Measurements from ENCODE around the gene NDUFB11. TPM values are rescaled to one million over a fixed set of nuclear protein-coding genes. Genes with fewer than 3 reads are reported as not detected.
"Not testable (repeated sequence)": the region's sequence is repeated elsewhere in the genome, so short reads cannot be mapped to it uniquely, and the experiment has no call there.

The NDUFB11 gene
- polyA plus RNA-seq, 1 experiment, result 46.8 TPM

DNA sequence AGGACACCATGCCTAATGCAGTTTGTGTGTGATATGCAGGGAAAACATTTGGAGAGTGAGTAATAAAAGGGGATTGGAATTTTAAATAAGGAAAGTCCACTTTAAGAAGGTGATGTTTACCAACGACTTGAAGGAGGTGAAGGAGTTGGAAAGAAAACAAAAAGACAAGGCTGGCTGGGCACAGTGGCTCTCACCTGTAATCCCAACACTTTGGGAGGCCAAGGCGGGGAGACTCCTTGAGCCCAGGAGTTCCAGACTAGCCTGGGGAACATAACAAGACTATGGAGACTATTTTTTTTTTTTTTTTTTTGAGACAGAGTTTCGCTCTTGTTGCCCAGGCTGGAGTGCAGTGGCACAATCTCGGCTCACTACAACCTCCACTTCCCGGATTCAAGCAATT lies 11.0 kb downstream of the NDUFB11 start:
- TF ChIP-seq, protein P1, sequence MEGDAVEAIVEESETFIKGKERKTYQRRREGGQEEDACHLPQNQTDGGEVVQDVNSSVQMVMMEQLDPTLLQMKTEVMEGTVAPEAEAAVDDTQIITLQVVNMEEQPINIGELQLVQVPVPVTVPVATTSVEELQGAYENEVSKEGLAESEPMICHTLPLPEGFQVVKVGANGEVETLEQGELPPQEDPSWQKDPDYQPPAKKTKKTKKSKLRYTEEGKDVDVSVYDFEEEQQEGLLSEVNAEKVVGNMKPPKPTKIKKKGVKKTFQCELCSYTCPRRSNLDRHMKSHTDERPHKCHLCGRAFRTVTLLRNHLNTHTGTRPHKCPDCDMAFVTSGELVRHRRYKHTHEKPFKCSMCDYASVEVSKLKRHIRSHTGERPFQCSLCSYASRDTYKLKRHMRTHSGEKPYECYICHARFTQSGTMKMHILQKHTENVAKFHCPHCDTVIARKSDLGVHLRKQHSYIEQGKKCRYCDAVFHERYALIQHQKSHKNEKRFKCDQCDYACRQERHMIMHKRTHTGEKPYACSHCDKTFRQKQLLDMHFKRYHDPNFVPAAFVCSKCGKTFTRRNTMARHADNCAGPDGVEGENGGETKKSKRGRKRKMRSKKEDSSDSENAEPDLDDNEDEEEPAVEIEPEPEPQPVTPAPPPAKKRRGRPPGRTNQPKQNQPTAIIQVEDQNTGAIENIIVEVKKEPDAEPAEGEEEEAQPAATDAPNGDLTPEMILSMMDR (IDR thresholded peaks at IDR 0.05; ENCODE audit: insufficient read depth, low read depth, low read length), result no peak

DNA sequence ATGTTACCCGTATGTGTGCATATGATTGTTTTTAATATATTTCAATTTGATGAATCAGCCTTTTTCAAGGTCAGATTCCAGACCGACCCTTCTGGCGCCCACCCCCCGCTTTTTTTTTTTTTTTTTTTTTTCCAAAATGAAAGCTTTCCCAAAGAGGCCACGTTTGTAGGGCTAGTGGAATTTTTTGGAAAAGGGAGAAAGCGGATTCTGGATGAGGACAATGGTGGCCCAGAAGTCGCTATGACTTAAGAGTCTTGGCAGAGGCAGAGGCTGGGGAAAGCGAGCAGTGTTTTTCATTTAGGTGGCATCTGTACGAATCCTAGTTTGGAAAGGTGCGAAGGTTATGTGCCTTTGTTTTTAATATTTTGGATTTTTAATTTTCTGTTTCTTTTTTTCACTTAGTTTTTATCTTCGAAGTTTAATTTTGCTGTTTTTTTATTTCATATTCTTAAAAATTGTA lies 14.6 kb downstream of the NDUFB11 start:
- CTCF ChIA-PET, result no interaction called here
- H3K36me3 ChIP-seq (ENCODE audit: control insufficient read depth, insufficient read depth, low read length), result no peaks in the 10 kb centered on the region
- DNase-seq (ENCODE audit: low read depth), result no peak
- TF ChIP-seq, protein P1 (IDR thresholded peaks at IDR 0.05; ENCODE audit: insufficient read depth, low read depth, low read length), result no peak
- POLR2A ChIA-PET, result interaction anchor here (0.6 to 1.2 kb wide), 2 partner anchors 15 to 291 kb away, joined by 4 read pairs; partner anchors contain the start of genes NDUFB11 and RBM10
- H3K4me3 ChIP-seq (ENCODE audit: low read depth, low read length), result peak overlapping the region; percentile 62
- no peaks in the 10 kb centered on the region for H3K27me3 ChIP-seq (ENCODE audit: control insufficient read depth, insufficient read depth, low read length)

More for the DNA sequence above, 11.0 kb downstream of the NDUFB11 start:
- DNase-seq (ENCODE audit: low read depth), result no peak
- Histone ChIP-seq H3K4me3 (ENCODE audit: low read depth, low read length) (no peak overlapping the region), H3K27me3 (ENCODE audit: control insufficient read depth, insufficient read depth, low read length) (no peaks in the 10 kb centered on the region), H3K36me3 (ENCODE audit: control insufficient read depth, insufficient read depth, low read length) (no peaks in the 10 kb centered on the region)
- ChIA-PET CTCF (no interaction called here), POLR2A (no interaction called here)

DNA sequence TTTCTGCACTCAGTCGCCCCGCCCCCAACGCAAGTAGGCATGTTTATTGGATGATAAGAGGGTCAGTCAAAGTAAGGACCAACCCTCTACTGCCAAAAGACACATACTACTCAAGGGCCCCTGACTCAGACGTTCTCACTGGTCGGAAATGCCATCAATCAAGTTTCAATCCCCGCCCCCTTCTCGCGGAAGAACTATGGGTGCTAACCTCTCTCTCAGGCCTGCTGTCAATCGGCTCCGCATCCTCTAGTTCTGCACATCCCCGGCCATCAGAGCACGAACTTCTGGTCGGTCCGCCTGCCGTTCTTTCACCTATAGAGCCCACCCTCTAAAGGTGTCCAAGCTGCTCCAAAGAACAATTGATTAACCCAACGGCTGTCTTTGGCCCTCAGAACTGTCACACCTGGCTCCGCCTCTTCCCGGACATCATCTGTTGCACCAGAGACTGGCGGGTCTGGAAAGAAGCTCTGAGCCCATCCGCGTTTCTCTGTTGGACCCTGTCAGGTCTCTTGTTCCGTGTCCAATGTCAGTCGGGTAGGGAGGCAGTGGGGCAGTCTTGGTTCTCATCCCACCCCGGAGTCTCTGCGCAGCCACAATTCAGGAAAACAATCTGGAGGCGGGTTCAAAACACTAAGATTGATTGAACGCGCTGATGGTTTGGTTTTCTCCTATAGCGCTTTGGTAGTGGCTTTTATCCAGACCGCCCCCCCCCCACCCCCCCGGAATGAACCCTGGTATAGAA lies 15.2 kb downstream of the NDUFB11 start:
- Histone ChIP-seq H3K36me3 (ENCODE audit: control insufficient read depth, insufficient read depth, low read length) (no peaks in the 10 kb centered on the region), H3K4me3 (ENCODE audit: low read depth, low read length) (peak overlapping the region; percentile 62), H3K27me3 (ENCODE audit: control insufficient read depth, insufficient read depth, low read length) (no peaks in the 10 kb centered on the region)
- ChIA-PET POLR2A (interaction anchor here (0.6 to 1.2 kb wide), 2 partner anchors 16 to 291 kb away, joined by 4 read pairs; partner anchors contain the start of genes NDUFB11 and RBM10), CTCF (no interaction called here)
- TF ChIP-seq, protein P1 (IDR thresholded peaks at IDR 0.05; ENCODE audit: insufficient read depth, low read depth, low read length), result no peak
- peak; percentile 87 for DNase-seq (ENCODE audit: low read depth)

DNA sequence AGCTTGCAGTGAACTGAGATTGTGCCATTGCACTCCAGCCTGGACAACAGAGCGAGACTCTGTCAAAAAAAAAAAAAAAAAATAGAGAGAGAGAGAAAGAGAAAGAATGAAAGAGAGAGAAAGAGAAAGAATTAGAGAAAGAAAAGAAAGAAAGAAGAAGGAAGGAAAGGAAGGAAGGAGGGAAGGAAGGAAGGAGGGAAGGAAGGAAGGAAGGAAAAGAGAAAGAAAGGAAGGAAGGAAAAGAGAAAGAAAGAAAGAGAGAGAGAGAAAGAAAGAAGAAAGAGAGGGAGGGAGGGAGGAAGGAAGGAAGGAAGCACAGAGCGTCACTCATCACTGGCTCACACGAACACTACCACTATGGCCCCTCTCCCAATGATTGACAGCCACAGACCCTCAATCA lies 20.0 kb downstream of the NDUFB11 start:
- POLR2A ChIA-PET; H3K4me3 ChIP-seq (ENCODE audit: low read depth, low read length); H3K27me3 ChIP-seq (ENCODE audit: control insufficient read depth, insufficient read depth, low read length); H3K36me3 ChIP-seq (ENCODE audit: control insufficient read depth, insufficient read depth, low read length); DNase-seq (ENCODE audit: low read depth); CTCF ChIA-PET: not testable (repeated sequence)

DNA sequence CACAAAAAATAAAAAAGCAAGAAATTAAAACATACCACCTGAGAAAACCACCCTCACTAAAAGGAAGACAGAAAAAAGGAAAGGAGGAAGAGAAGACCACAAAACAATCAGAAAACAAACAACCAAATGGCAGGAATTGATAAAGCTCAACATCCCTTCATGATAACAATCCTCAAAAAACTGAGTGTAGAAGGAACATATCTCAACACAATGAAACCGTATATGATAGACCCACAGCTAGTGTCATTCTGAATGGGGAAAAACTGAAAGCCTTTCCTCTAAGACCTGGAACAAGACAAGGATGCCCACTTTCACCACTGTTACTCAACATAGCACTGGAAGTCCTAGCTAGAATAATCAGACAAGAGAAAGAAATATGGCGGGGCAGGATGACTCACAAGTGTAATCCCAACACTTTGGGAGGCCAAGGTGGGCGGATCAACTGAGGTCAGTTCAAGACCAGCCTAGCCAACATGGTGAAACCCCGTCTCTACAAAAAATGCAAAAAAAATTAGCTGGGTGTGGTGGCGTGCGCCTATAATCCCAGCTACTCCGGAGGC lies 27.9 kb downstream of the NDUFB11 start:
- DNase-seq (ENCODE audit: low read depth); H3K36me3 ChIP-seq (ENCODE audit: control insufficient read depth, insufficient read depth, low read length); H3K27me3 ChIP-seq (ENCODE audit: control insufficient read depth, insufficient read depth, low read length); H3K4me3 ChIP-seq (ENCODE audit: low read depth, low read length): not testable (repeated sequence)
- ChIA-PET CTCF (interaction anchor here (0.6 to 1.4 kb wide), 2 partner anchors 13 to 24 kb away, joined by 3 to 4 read pairs; no protein-coding TSS in a partner anchor), POLR2A (interaction anchor here (0.6 kb wide), 1 partner anchor 29 kb away, joined by 3 read pairs; the partner anchor contains the start of gene RBM10)

DNA sequence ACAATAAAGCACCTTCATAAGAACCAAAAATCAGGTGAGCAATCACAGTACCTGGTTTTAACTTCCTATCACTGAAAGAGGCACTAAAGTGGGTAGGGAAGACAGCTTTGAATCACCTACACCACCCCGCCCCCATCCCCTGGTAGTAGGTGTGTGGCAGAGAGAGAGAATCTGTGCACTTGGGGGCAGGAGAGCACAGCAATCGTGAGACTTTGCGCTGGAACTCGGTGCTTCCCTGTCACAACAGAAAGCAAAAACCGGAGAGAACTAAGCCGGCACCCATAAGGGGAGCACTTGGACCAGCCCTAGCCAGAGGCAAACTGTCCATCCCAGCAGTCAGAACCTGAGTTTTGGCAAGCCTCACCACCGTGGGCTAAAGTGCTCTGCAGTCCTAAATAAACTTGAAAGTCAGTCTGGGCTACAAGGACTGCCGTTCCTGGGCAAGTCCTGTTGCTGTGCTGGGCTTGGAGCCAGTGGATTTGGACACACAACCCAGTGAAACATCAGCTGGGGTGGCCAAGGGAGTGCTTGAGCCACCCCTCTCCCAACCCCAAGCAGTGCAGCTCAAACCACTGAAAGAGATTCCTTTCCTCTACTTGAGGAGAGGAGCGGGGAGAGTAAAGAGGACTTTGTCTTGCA lies 32.1 kb downstream of the NDUFB11 start:
- ChIA-PET CTCF (interaction anchor here (0.9 kb wide), 1 partner anchor 19 kb away, joined by 3 read pairs; no protein-coding TSS in a partner anchor), POLR2A (no interaction called here)
- no peaks in the 10 kb centered on the region for H3K36me3 ChIP-seq (ENCODE audit: control insufficient read depth, insufficient read depth, low read length)
- H3K27me3 ChIP-seq (ENCODE audit: control insufficient read depth, insufficient read depth, low read length), result no peaks in the 10 kb centered on the region
- H3K4me3 ChIP-seq (ENCODE audit: low read depth, low read length), result no peak overlapping the region
- DNase-seq (ENCODE audit: low read depth), result no peak
- TF ChIP-seq, protein P1 (IDR thresholded peaks at IDR 0.05; ENCODE audit: insufficient read depth, low read depth, low read length), result no peak

DNA sequence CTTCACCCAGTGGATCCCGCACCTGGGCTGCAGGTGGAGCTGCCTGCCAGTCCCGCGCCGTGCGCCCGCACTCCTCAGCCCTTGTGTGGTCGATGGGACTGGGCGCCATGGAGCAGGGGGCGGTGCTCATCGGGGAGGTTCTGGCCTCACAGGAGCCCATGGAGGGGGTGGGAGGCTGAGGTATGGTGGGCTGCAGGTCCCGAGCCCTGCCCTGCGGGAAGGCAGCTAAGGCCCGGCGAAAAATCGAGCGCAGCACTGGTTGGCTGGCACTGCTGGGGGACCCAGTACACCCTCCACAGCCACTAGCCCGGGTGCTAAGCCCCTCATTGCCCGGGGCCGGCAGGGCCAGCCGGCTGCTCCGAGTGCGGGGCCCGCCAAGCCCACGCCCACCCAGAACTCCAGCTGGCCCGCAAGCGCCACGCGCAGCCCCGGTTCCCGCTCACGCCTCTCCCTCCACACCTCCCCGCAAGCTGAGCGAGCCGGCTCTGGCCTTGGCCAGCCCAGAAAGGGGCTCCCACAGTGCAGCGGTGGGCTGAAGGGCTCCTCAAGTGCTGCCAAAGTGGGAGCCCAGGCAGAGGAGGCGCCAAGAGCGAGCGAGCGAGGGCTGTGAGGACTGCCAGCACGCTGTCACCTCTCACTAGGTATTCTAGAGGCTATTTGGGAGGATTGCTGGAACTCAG lies 33.4 kb downstream of the NDUFB11 start:
- H3K4me3 ChIP-seq (ENCODE audit: low read depth, low read length); CTCF ChIA-PET; POLR2A ChIA-PET; H3K36me3 ChIP-seq (ENCODE audit: control insufficient read depth, insufficient read depth, low read length); DNase-seq (ENCODE audit: low read depth); H3K27me3 ChIP-seq (ENCODE audit: control insufficient read depth, insufficient read depth, low read length): not testable (repeated sequence)

Measured in BJ (cell line).